NCI-H146 (cell line): ENCODE results near the gene RPS6KL1.

ENCODE experiments used
- DNase-seq: peaks from one replicate; lab custom pipeline; 2025; lab: John Stamatoyannopoulos, UW

Gene RPS6KL1

DNA sequence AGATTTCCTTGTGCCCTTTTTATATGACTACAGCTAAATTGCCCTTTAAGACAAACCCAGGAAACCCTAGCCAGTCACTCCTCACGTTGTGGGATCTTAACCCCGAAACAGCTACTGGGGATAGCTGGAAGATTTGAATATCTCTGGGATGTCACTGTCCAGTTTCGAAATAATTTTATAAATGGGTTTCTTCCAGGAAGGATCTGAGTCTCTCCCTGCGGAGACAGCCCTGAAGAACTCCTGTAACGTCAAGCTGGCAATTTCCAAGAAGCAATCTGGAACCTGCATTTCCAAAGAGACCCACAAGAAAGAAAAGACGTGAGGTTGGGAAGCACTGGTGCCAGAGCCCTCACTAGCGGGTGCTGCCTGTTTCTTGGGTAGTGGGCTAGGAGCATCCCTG is 68.0 kb downstream of the RPS6KL1 start:
- no peak for DNase-seq
